Sciatic nerve (tissue), 2 donors: ENCODE results near the gene CXXC5. TPM values are rescaled to one million over a fixed set of nuclear protein-coding genes. Genes with fewer than 3 reads are reported as not detected.
A peak's percentile ranks its signal among the peaks of the same experiment; 100 is the strongest.

Experiments
- ATAC-seq: fragments of 200-7000 bp; cut with Tn5 transposase; one replicate; pipeline ENCODE4 v1.9.1; 2020; ENCODE audit warnings: mild to moderate bottlenecking, moderate library complexity
- DNase-seq: peaks from one replicate; pipeline ENCODE4 v3.0.0-alpha.2; 2020; ENCODE audit warnings: low spot score
- intact Hi-C: fragments of 100-400 bp; cut with DNase I; formaldehyde crosslinking; loops from one replicate; pipeline ENCODE4 v1.14.2; 2022
- total RNA-seq: library from RNA; stranded (reverse); fragmentation: NEBNext Ultra II Directional; extraction: Animal tissue kit (Norgen Biotek cat#: 25700); gene quantifications from one replicate; pipeline ENCODE4 v1.2.1, GENCODE V29; 2021
- donor health status: DM: no; HTN: no; CAD: no.
- donor health status: DM: no; HTN: no; CAD: no.

The CXXC5 gene
- total RNA-seq, 1 donor from 2014 or later, result 62.7 TPM

- ATAC-seq (no peak), DNase-seq (no peak)
- intact Hi-C loops, result loop anchor here (5.0 kb wide), 1 partner anchor 49 kb away; no protein-coding TSS in a partner anchor
These were observed 37.7 kb downstream of the CXXC5 start for GRCh38 chr5:139685886-139686285.

GRCh38 chr5:139686356-139686705 is 38.2 kb downstream of the CXXC5 start:
- DNase-seq (no peak), ATAC-seq (no peak)
- intact Hi-C loops, result loop anchor here (5.0 kb wide), 1 partner anchor 49 kb away; no protein-coding TSS in a partner anchor

GRCh38 chr5:139686706-139687441 is 38.7 kb downstream of the CXXC5 start:
- DNase-seq, result no peak
- ATAC-seq, result no peak
- intact Hi-C loops, result loop anchor here (5.0 kb wide), 1 partner anchor 50 kb away; no protein-coding TSS in a partner anchor

- no peak for DNase-seq
- intact Hi-C loops, result loop anchor here (5.0 kb wide), 1 partner anchor 50 kb away; no protein-coding TSS in a partner anchor
- no peak for ATAC-seq
These were observed 39.5 kb downstream of the CXXC5 start for GRCh38 chr5:139687656-139688055.

- intact Hi-C loops, result loop anchor here (5.0 kb wide), 1 partner anchor 51 kb away; no protein-coding TSS in a partner anchor
- no peak for ATAC-seq
- DNase-seq, result no peak
These were observed 40.0 kb downstream of the CXXC5 start for GRCh38 chr5:139688088-139688702.

GRCh38 chr5:139688751-139689372 is 40.7 kb downstream of the CXXC5 start:
- intact Hi-C loops, result loop anchor here (5.0 kb wide), 1 partner anchor 52 kb away; no protein-coding TSS in a partner anchor
- ATAC-seq, result no peak

GRCh38 chr5:139689631-139690063 is 41.5 kb downstream of the CXXC5 start:
- intact Hi-C loops, result loop anchor here (5.0 kb wide), 1 partner anchor 52 kb away; no protein-coding TSS in a partner anchor
- no peak for DNase-seq
- peak; percentile 51 for ATAC-seq

More at GRCh38 chr5:139688751-139689372, 40.7 kb downstream of the CXXC5 start:
- DNase-seq, result no peak

- intact Hi-C loops, result no loop called here
- no peak for DNase-seq
- ATAC-seq, result peak; percentile 46
These were observed 42.1 kb downstream of the CXXC5 start for GRCh38 chr5:139690064-139690802.

GRCh38 chr5:139690803-139691629 is 42.9 kb downstream of the CXXC5 start:
- ATAC-seq, result no peak
- DNase-seq, result no peak
- intact Hi-C loops, result no loop called here

- intact Hi-C loops, result no loop called here
- DNase-seq (no peak), ATAC-seq (no peak)
These were observed 44.0 kb downstream of the CXXC5 start for GRCh38 chr5:139692148-139692547.

GRCh38 chr5:139692679-139693308 is 44.6 kb downstream of the CXXC5 start:
- intact Hi-C loops, result no loop called here
- ATAC-seq (no peak), DNase-seq (no peak)

- no peak for ATAC-seq
- DNase-seq, result no peak
- intact Hi-C loops, result no loop called here
These were observed 45.7 kb downstream of the CXXC5 start for GRCh38 chr5:139693676-139694364.

GRCh38 chr5:139694556-139695177 is 46.5 kb downstream of the CXXC5 start:
- DNase-seq (no peak), ATAC-seq (no peak)
- intact Hi-C loops, result no loop called here

GRCh38 chr5:139695178-139695573 is 47.0 kb downstream of the CXXC5 start:
- DNase-seq, result no peak
- intact Hi-C loops, result no loop called here
- no peak for ATAC-seq

- DNase-seq, result no peak
- ATAC-seq, result peak; percentile 1
- intact Hi-C loops, result no loop called here
These were observed 48.2 kb downstream of the CXXC5 start for GRCh38 chr5:139696167-139696893.
